AG08395 (cell line): ENCODE data around the gene FCHSD2.

Source experiments
- DNase-seq: peaks from one replicate; pipeline ENCODE4 v3.0.0; 2012; ENCODE audit warnings: mixed read lengths, low spot score

The FCHSD2 gene

GRCh38 chr11:73172992-73173656, 31.0 kb upstream of the FCHSD2 start:
- DNase-seq: no peak

- no peak for DNase-seq
These were observed 29.5 kb upstream of the FCHSD2 start for GRCh38 chr11:73171436-73172161.

- DNase-seq: no peak
These were observed 28.0 kb upstream of the FCHSD2 start for GRCh38 chr11:73170140-73170539.

GRCh38 chr11:73168925-73169579, 26.9 kb upstream of the FCHSD2 start:
- no peak for DNase-seq

- DNase-seq: no peak
These were observed 25.3 kb upstream of the FCHSD2 start for GRCh38 chr11:73167363-73167954.

- DNase-seq: no peak
These were observed 22.9 kb upstream of the FCHSD2 start for GRCh38 chr11:73164803-73165540.

- no peak for DNase-seq
These were observed 21.6 kb upstream of the FCHSD2 start for GRCh38 chr11:73163638-73164174.

GRCh38 chr11:73162196-73162740, 20.1 kb upstream of the FCHSD2 start:
- DNase-seq: no peak

GRCh38 chr11:73160005-73160760, 18.1 kb upstream of the FCHSD2 start:
- DNase-seq: no peak

GRCh38 chr11:73159297-73159696, 17.2 kb upstream of the FCHSD2 start:
- no peak for DNase-seq

GRCh38 chr11:73158356-73159051, 16.4 kb upstream of the FCHSD2 start:
- no peak for DNase-seq

- peak; percentile 82 for DNase-seq
These were observed 15.2 kb upstream of the FCHSD2 start for GRCh38 chr11:73157101-73158010.

- no peak for DNase-seq
These were observed 14.6 kb upstream of the FCHSD2 start for GRCh38 chr11:73156686-73157085.

- DNase-seq: no peak
These were observed 14.0 kb upstream of the FCHSD2 start for GRCh38 chr11:73156114-73156513.

GRCh38 chr11:73155102-73155501, 13.0 kb upstream of the FCHSD2 start:
- DNase-seq: no peak

GRCh38 chr11:73154178-73154577, 12.1 kb upstream of the FCHSD2 start:
- no peak for DNase-seq

GRCh38 chr11:73152861-73153483, 10.9 kb upstream of the FCHSD2 start:
- no peak for DNase-seq

- DNase-seq: no peak
These were observed 10.2 kb upstream of the FCHSD2 start for GRCh38 chr11:73152086-73152853.
